Activated effector memory CD4-positive, alpha-beta T cell treated with Interleukin-2 at 50 U/mL for 16 hours (primary cell): ENCODE data around the gene TADA2B.

ENCODE experiments used
- DNase-seq: peaks from one replicate; pipeline ENCODE4 v3.0.0-alpha.2; 2020

The TADA2B gene

GRCh38 chr4:7018281-7018680, 24.9 kb upstream of the TADA2B start:
- no peak for DNase-seq

- DNase-seq: no peak
Measured at GRCh38 chr4:7019367-7019766, 23.8 kb upstream of the TADA2B start.

GRCh38 chr4:7020290-7020689, 22.9 kb upstream of the TADA2B start:
- no peak for DNase-seq

- DNase-seq: no peak
Measured at GRCh38 chr4:7020856-7021255, 22.3 kb upstream of the TADA2B start.

- DNase-seq: no peak
Measured at GRCh38 chr4:7021355-7021754, 21.8 kb upstream of the TADA2B start.

- DNase-seq: no peak
Measured at GRCh38 chr4:7021930-7022664, 21.1 kb upstream of the TADA2B start.

GRCh38 chr4:7023486-7023885, 19.7 kb upstream of the TADA2B start:
- no peak for DNase-seq

GRCh38 chr4:7023901-7024300, 19.3 kb upstream of the TADA2B start:
- DNase-seq: no peak

- no peak for DNase-seq
Measured at GRCh38 chr4:7024336-7024890, 18.8 kb upstream of the TADA2B start.

- DNase-seq: no peak
Measured at GRCh38 chr4:7025040-7025602, 18.1 kb upstream of the TADA2B start.

GRCh38 chr4:7026107-7026506, 17.1 kb upstream of the TADA2B start:
- no peak for DNase-seq

- no peak for DNase-seq
Measured at GRCh38 chr4:7027284-7027683, 15.9 kb upstream of the TADA2B start.

GRCh38 chr4:7027913-7028312, 15.3 kb upstream of the TADA2B start:
- no peak for DNase-seq

- no peak for DNase-seq
Measured at GRCh38 chr4:7029212-7029611, 14.0 kb upstream of the TADA2B start.

- no peak for DNase-seq
Measured at GRCh38 chr4:7029921-7030320, 13.3 kb upstream of the TADA2B start.

GRCh38 chr4:7030856-7031255, 12.3 kb upstream of the TADA2B start:
- DNase-seq: no peak

- DNase-seq: no peak
Measured at GRCh38 chr4:7031558-7032449, 11.4 kb upstream of the TADA2B start.

- no peak for DNase-seq
Measured at GRCh38 chr4:7032596-7032995, 10.6 kb upstream of the TADA2B start.

GRCh38 chr4:7034262-7035081, 8.7 kb upstream of the TADA2B start:
- DNase-seq: no peak

GRCh38 chr4:7037425-7037824, 5.7 kb upstream of the TADA2B start:
- no peak for DNase-seq

GRCh38 chr4:7040765-7041164, 2.4 kb upstream of the TADA2B start:
- DNase-seq: no peak

- no peak for DNase-seq
Measured at GRCh38 chr4:7041246-7041645, 1.9 kb upstream of the TADA2B start.
